Progenitor cell of endocrine pancreas (in vitro differentiated cells): ENCODE data around the gene DOK5. TPM values are rescaled to one million over a fixed set of nuclear protein-coding genes. Genes with fewer than 3 reads are reported as not detected.

Source experiments
- DNase-seq: peaks from one replicate; pipeline ENCODE4 v3.0.0; 2021; ENCODE audit warnings: low spot score; ENCODE audit not compliant: unreplicated experiment
- H3K27ac Mint-ChIP-seq: 2 replicates; pipeline ENCODE4 v1.8.0; 2021; ENCODE audit warnings: mild to moderate bottlenecking, moderate library complexity, mixed read lengths
- H3K27me3 Mint-ChIP-seq: 2 replicates; pipeline ENCODE4 v1.8.0; 2021; ENCODE audit warnings: mixed read lengths
- H3K36me3 Mint-ChIP-seq: 2 replicates; pipeline ENCODE4 v1.8.0; 2022; ENCODE audit warnings: mixed read lengths; ENCODE audit not compliant: insufficient read depth
- H3K4me1 Mint-ChIP-seq: 2 replicates; pipeline ENCODE4 v1.8.0; 2021; ENCODE audit warnings: low read depth, mixed read lengths
- H3K4me3 Mint-ChIP-seq: 2 replicates; pipeline ENCODE4 v1.8.0; 2021; ENCODE audit warnings: low read depth, mild to moderate bottlenecking, moderate library complexity, mixed read lengths
- H3K9me3 Mint-ChIP-seq: 2 replicates; pipeline ENCODE4 v1.8.0; 2021; ENCODE audit warnings: low read depth, mixed read lengths
- CTCF ChIP-seq: fragments of 200-600 bp; sonication (generic); IDR thresholded peaks from one replicate; pipeline ENCODE4 v1.5.0; 2021; ENCODE audit warnings: antibody characterized with exemption, mild to moderate bottlenecking; ENCODE audit not compliant: unreplicated experiment
- total RNA-seq: library from RNA; stranded (reverse); gene quantifications from 2 replicates; pipeline ENCODE4 v1.2.1, GENCODE V29; 2021

The DOK5 gene
- total RNA-seq, 1 donor from 2014 or later, result 0.24 TPM

- H3K4me3 Mint-ChIP-seq, result no peak overlapping the region
- no peak for DNase-seq
- no peaks in the 10 kb centered on the region for H3K27me3 Mint-ChIP-seq
- no peaks in the 10 kb centered on the region for H3K4me1 Mint-ChIP-seq
- TF ChIP-seq CTCF, result no peak
- no peaks in the 10 kb centered on the region for H3K9me3 Mint-ChIP-seq
- no peak overlapping the region for H3K27ac Mint-ChIP-seq
- H3K36me3 Mint-ChIP-seq, result no peaks in the 10 kb centered on the region
Observed at GRCh38 chr20:54577637-54578036, 102.2 kb downstream of the DOK5 start.

- Mint-ChIP-seq H3K27me3 (no peaks in the 10 kb centered on the region), H3K9me3 (peaks cover 11% of the 10 kb centered on the region), H3K27ac (no peak overlapping the region), H3K36me3 (no peaks in the 10 kb centered on the region), H3K4me3 (no peak overlapping the region), H3K4me1 (no peaks in the 10 kb centered on the region)
- no peak for DNase-seq
- TF ChIP-seq CTCF, result no peak
Observed at GRCh38 chr20:54585217-54585616, 109.8 kb downstream of the DOK5 start.

- no peak overlapping the region for H3K27ac Mint-ChIP-seq
- no peaks in the 10 kb centered on the region for H3K27me3 Mint-ChIP-seq
- no peak overlapping the region for H3K4me3 Mint-ChIP-seq
- peaks cover 11% of the 10 kb centered on the region for H3K9me3 Mint-ChIP-seq
- TF ChIP-seq CTCF, result no peak
- no peak for DNase-seq
- no peaks in the 10 kb centered on the region for H3K36me3 Mint-ChIP-seq
- no peaks in the 10 kb centered on the region for H3K4me1 Mint-ChIP-seq
Observed at GRCh38 chr20:54587408-54587807, 112.0 kb downstream of the DOK5 start.

- Mint-ChIP-seq H3K36me3 (no peaks in the 10 kb centered on the region), H3K27ac (no peak overlapping the region), H3K4me1 (no peaks in the 10 kb centered on the region), H3K27me3 (no peaks in the 10 kb centered on the region), H3K9me3 (no peaks in the 10 kb centered on the region), H3K4me3 (no peak overlapping the region)
- no peak for TF ChIP-seq CTCF
- no peak for DNase-seq
Observed at GRCh38 chr20:54589402-54590030, 114.1 kb downstream of the DOK5 start.

- H3K4me1 Mint-ChIP-seq, result no peaks in the 10 kb centered on the region
- H3K27ac Mint-ChIP-seq, result no peak overlapping the region
- TF ChIP-seq CTCF, result no peak
- H3K4me3 Mint-ChIP-seq, result no peak overlapping the region
- no peaks in the 10 kb centered on the region for H3K27me3 Mint-ChIP-seq
- H3K9me3 Mint-ChIP-seq, result no peaks in the 10 kb centered on the region
- H3K36me3 Mint-ChIP-seq, result no peaks in the 10 kb centered on the region
- no peak for DNase-seq
Observed at GRCh38 chr20:54590856-54591255, 115.5 kb downstream of the DOK5 start.
